ENCODE measurements around the gene CMSS1.

The CMSS1 gene

GRCh38 chr3:99903869-99904268, 86.2 kb downstream of the CMSS1 start:
- no peak for DNase-seq (ENCODE audit: low read depth)

- no peak for DNase-seq (ENCODE audit: low read depth)
Observed at GRCh38 chr3:99907959-99908544, 90.4 kb downstream of the CMSS1 start.

- no peak for DNase-seq (ENCODE audit: low read depth)
Observed at GRCh38 chr3:99909714-99910495, 92.2 kb downstream of the CMSS1 start.

GRCh38 chr3:99910752-99911290, 93.2 kb downstream of the CMSS1 start:
- DNase-seq (ENCODE audit: low read depth) = no peak

- DNase-seq (ENCODE audit: low read depth) = no peak
Observed at GRCh38 chr3:99911433-99911832, 93.8 kb downstream of the CMSS1 start.

GRCh38 chr3:99915906-99916432, 98.3 kb downstream of the CMSS1 start:
- no peak for DNase-seq (ENCODE audit: low read depth)

- DNase-seq (ENCODE audit: low read depth) = no peak
Observed at GRCh38 chr3:99918715-99919114, 101.1 kb downstream of the CMSS1 start.

GRCh38 chr3:99919694-99920093, 102.0 kb downstream of the CMSS1 start:
- no peak for DNase-seq (ENCODE audit: low read depth)

- no peak for DNase-seq (ENCODE audit: low read depth)
Observed at GRCh38 chr3:99920481-99921376, 103.1 kb downstream of the CMSS1 start.

GRCh38 chr3:99921377-99921695, 103.7 kb downstream of the CMSS1 start:
- DNase-seq (ENCODE audit: low read depth) = no peak

GRCh38 chr3:99921986-99922385, 104.3 kb downstream of the CMSS1 start:
- no peak for DNase-seq (ENCODE audit: low read depth)

- DNase-seq (ENCODE audit: low read depth) = no peak
Observed at GRCh38 chr3:99923873-99924272, 106.2 kb downstream of the CMSS1 start.

GRCh38 chr3:99925584-99926230, 108.0 kb downstream of the CMSS1 start:
- DNase-seq (ENCODE audit: low read depth) = no peak

GRCh38 chr3:99927671-99928457, 110.2 kb downstream of the CMSS1 start:
- DNase-seq (ENCODE audit: low read depth) = no peak

GRCh38 chr3:99928771-99929744, 111.4 kb downstream of the CMSS1 start:
- DNase-seq (ENCODE audit: low read depth) = no peak

GRCh38 chr3:99929745-99930139, 112.1 kb downstream of the CMSS1 start:
- DNase-seq (ENCODE audit: low read depth) = no peak

GRCh38 chr3:99931059-99931458, 113.4 kb downstream of the CMSS1 start:
- DNase-seq (ENCODE audit: low read depth) = no peak

- DNase-seq (ENCODE audit: low read depth) = no peak
Observed at GRCh38 chr3:99933971-99934750, 116.5 kb downstream of the CMSS1 start.
